ENCODE results near the gene SMKR1. TPM values are rescaled to one million over a fixed set of nuclear protein-coding genes. Genes with fewer than 3 reads are reported as not detected.

The SMKR1 gene
- polyA plus RNA-seq, 1 experiment: 0.24 TPM

GRCh38 chr7:129560831-129561230, 58.5 kb downstream of the SMKR1 start:
- Histone ChIP-seq H3K4me3 (ENCODE audit: low read depth, low read length) (no peak overlapping the region), H3K27me3 (ENCODE audit: control insufficient read depth, insufficient read depth, low read length) (peaks cover 19% of the 10 kb centered on the region), H3K9me3 (ENCODE audit: control insufficient read depth, insufficient read depth, low read length) (no peaks in the 10 kb centered on the region), H3K27ac (ENCODE audit: low read depth, low read length) (no peak overlapping the region)
- no peak for TF ChIP-seq CTCF (IDR thresholded peaks at IDR 0.05; ENCODE audit: low read depth, low read length)
- CTCF ChIA-PET: no interaction called here
- no peak for DNase-seq (ENCODE audit: low read depth, low spot score)
- POLR2A ChIA-PET: no interaction called here

GRCh38 chr7:129561677-129562359, 59.5 kb downstream of the SMKR1 start:
- Histone ChIP-seq H3K4me3 (ENCODE audit: low read depth, low read length) (no peak overlapping the region), H3K27me3 (ENCODE audit: control insufficient read depth, insufficient read depth, low read length) (peaks cover 12% of the 10 kb centered on the region), H3K9me3 (ENCODE audit: control insufficient read depth, insufficient read depth, low read length) (no peaks in the 10 kb centered on the region), H3K27ac (ENCODE audit: low read depth, low read length) (no peak overlapping the region)
- POLR2A ChIA-PET: no interaction called here
- no peak for DNase-seq (ENCODE audit: low read depth, low spot score)
- no peak for TF ChIP-seq CTCF (IDR thresholded peaks at IDR 0.05; ENCODE audit: low read depth, low read length)
- CTCF ChIA-PET: no interaction called here

Small RNA genes within 50 kb of the gene (small RNA-seq; reads per million reads assigned to genes)
- gene RNU1-72P (ENCODE audit: insufficient read length, low read depth): not detected
- gene SNRPGP3 (ENCODE audit: insufficient read length, low read depth): not detected

Other genes starting within 250 kb of the SMKR1 start
- 1.3 and 1.7 TPM in 2 replicates for gene STRIP2, start 68.1 kb upstream of the SMKR1 start, polyA plus RNA-seq (2011; rRNA removed)
- gene NRF1, start 109.2 kb downstream of the SMKR1 start, polyA plus RNA-seq (2011; rRNA removed): 10.3 and 13.1 TPM in 2 replicates

Data from AG04450 (cell line).